H9 (cell line): Measurements from ENCODE around the gene ADCY1. TPM values are rescaled to one million over a fixed set of nuclear protein-coding genes. Genes with fewer than 3 reads are reported as not detected.

ENCODE experiments used
- DNase-seq: peaks from one replicate; pipeline ENCODE4 v3.0.0-alpha.2; 2017
- H2AFZ ChIP-seq: one replicate; pipeline ENCODE4 v1.6.1; 2013; ENCODE audit warnings: mild to moderate bottlenecking, low read length, control low read depth, moderate library complexity
- H2AK5ac ChIP-seq: 2 replicates; pipeline ENCODE4 v1.6.1; 2013; ENCODE audit warnings: low read length, control low read depth, mixed read lengths; ENCODE audit not compliant: insufficient read length
- H2BK120ac ChIP-seq: one replicate; pipeline ENCODE4 v1.6.1; 2013; ENCODE audit warnings: low read depth, mild to moderate bottlenecking, low read length, control low read depth, inconsistent platforms; ENCODE audit not compliant: poor library complexity, severe bottlenecking
- H2BK12ac ChIP-seq: 2 replicates; pipeline ENCODE4 v1.6.1; 2013; ENCODE audit warnings: low read length, control low read depth, mixed read lengths, low read depth; ENCODE audit not compliant: insufficient read length
- H2BK15ac ChIP-seq: 2 replicates; pipeline ENCODE4 v1.6.1; 2013; ENCODE audit warnings: low read depth, low read length, control low read depth
- H2BK20ac ChIP-seq: one replicate; pipeline ENCODE4 v1.6.1; 2013; ENCODE audit warnings: low read depth, mild to moderate bottlenecking, low read length, control low read depth, inconsistent platforms; ENCODE audit not compliant: poor library complexity, severe bottlenecking
- H2BK5ac ChIP-seq: 2 replicates; pipeline ENCODE4 v1.6.1; 2013; ENCODE audit warnings: low read length, control low read depth, mixed read lengths; ENCODE audit not compliant: insufficient read length
- H3K14ac ChIP-seq: 2 replicates; pipeline ENCODE4 v1.6.1; 2013; ENCODE audit warnings: low read length, control low read depth; ENCODE audit not compliant: insufficient read depth
- H3K18ac ChIP-seq: 2 replicates; pipeline ENCODE4 v1.6.1; 2013; ENCODE audit warnings: low read depth, mild to moderate bottlenecking, mixed read lengths, low read length, control low read depth; ENCODE audit not compliant: insufficient read length
- H3K23ac ChIP-seq: 2 replicates; pipeline ENCODE4 v1.6.1; 2013; ENCODE audit warnings: low read length, control low read depth, mixed read lengths, low read depth; ENCODE audit not compliant: insufficient read length
- H3K23me2 ChIP-seq: 2 replicates; pipeline ENCODE4 v1.6.1; 2013; ENCODE audit warnings: low read depth, mild to moderate bottlenecking, mixed read lengths, low read length, control low read depth; ENCODE audit not compliant: insufficient read length, poor library complexity, severe bottlenecking
- H3K27ac ChIP-seq: 2 replicates; pipeline ENCODE4 v1.5.1; 2013; ENCODE audit warnings: low read length, control low read depth, mixed read lengths, low read depth; ENCODE audit not compliant: insufficient read length
- H3K27me3 ChIP-seq: 2 replicates; pipeline ENCODE4 v1.6.1; 2013; ENCODE audit warnings: low read length, control low read depth, inconsistent platforms; ENCODE audit not compliant: insufficient read depth
- H3K4ac ChIP-seq: 2 replicates; pipeline ENCODE4 v1.6.1; 2013; ENCODE audit warnings: low read depth, mild to moderate bottlenecking, control low read depth, inconsistent platforms, low read length, moderate library complexity
- H3K4me1 ChIP-seq: 2 replicates; pipeline ENCODE4 v1.6.1; 2013; ENCODE audit warnings: low read length, control low read depth, inconsistent platforms; ENCODE audit not compliant: insufficient read depth
- H3K4me2 ChIP-seq: 2 replicates; pipeline ENCODE4 v1.6.1; 2013; ENCODE audit warnings: low read length, control low read depth, mixed read lengths; ENCODE audit not compliant: insufficient read length, insufficient read depth
- H3K56ac ChIP-seq: 2 replicates; pipeline ENCODE4 v1.6.1; 2013; ENCODE audit warnings: low read depth, mild to moderate bottlenecking, mixed read lengths, low read length, control low read depth; ENCODE audit not compliant: insufficient read length
- H3K79me1 ChIP-seq: 2 replicates; pipeline ENCODE4 v1.6.1; 2013; ENCODE audit warnings: low read depth, mild to moderate bottlenecking, moderate library complexity, low read length, control low read depth, inconsistent platforms; ENCODE audit not compliant: insufficient read depth, poor library complexity, severe bottlenecking
- H3K79me2 ChIP-seq: 2 replicates; pipeline ENCODE4 v1.6.1; 2013; ENCODE audit warnings: low read length, control low read depth, inconsistent platforms; ENCODE audit not compliant: insufficient read depth
- H3K9ac ChIP-seq: 2 replicates; pipeline ENCODE4 v1.6.1; 2013; ENCODE audit warnings: low read length, control low read depth, mixed read lengths; ENCODE audit not compliant: insufficient read length; ENCODE audit errors: extremely low read depth
- H3K9me3 ChIP-seq: one replicate; pipeline ENCODE4 v1.6.1; 2013; ENCODE audit warnings: low read depth, low read length, inconsistent platforms; ENCODE audit not compliant: control insufficient read depth
- H3T11ph ChIP-seq: one replicate; pipeline ENCODE4 v1.6.1; 2013; ENCODE audit warnings: mild to moderate bottlenecking, low read length, control low read depth, inconsistent platforms
- H4K20me1 ChIP-seq: one replicate; pipeline ENCODE4 v1.6.1; 2013; ENCODE audit not compliant: control insufficient read depth, insufficient read length, insufficient read depth
- H4K5ac ChIP-seq: 2 replicates; pipeline ENCODE4 v1.6.1; 2013; ENCODE audit warnings: low read depth, mild to moderate bottlenecking, mixed read lengths, low read length, control low read depth; ENCODE audit not compliant: insufficient read length
- H4K8ac ChIP-seq: replicated peaks from 2 replicates; pipeline ENCODE4 v1.6.1; 2013; ENCODE audit warnings: low read length, control low read depth, mixed read lengths, low read depth; ENCODE audit not compliant: insufficient read length
- H4K91ac ChIP-seq: 2 replicates; pipeline ENCODE4 v1.6.1; 2013; ENCODE audit warnings: low read depth, mild to moderate bottlenecking, moderate library complexity, mixed read lengths, low read length, control low read depth; ENCODE audit not compliant: insufficient read length
- H3K27ac Mint-ChIP-seq, 3 experiments: 2 replicates in 2 of 3; 3 replicates in 1 of 3; pipeline ENCODE4 v1.8.0; 2020 to 2021; ENCODE audit warnings: mixed read lengths in 3 of 3, mild to moderate bottlenecking in 1 of 3, moderate library complexity in 1 of 3
- H3K27me3 Mint-ChIP-seq: 2 replicates; pipeline ENCODE4 v1.8.0; 2021; ENCODE audit warnings: low read depth, mild to moderate bottlenecking, moderate library complexity, mixed read lengths
- H3K36me3 Mint-ChIP-seq, 3 experiments: 2 replicates in 2 of 3; 3 replicates in 1 of 3; pipeline ENCODE4 v1.8.0; 2020 to 2021; ENCODE audit warnings: low read depth in 3 of 3, mixed read lengths in 3 of 3; ENCODE audit not compliant: insufficient read depth in 1 of 3
- H3K4me1 Mint-ChIP-seq, 2 experiments: 2 replicates each; pipeline ENCODE4 v1.8.0; 2020; ENCODE audit warnings: mixed read lengths in 2 of 2
- H3K4me3 Mint-ChIP-seq, 2 experiments: 2 replicates in 1 of 2; 3 replicates in 1 of 2; pipeline ENCODE4 v1.8.0; 2020 to 2021; ENCODE audit warnings: mild to moderate bottlenecking in 2 of 2, mixed read lengths in 2 of 2, moderate library complexity in 1 of 2
- H3K9me3 Mint-ChIP-seq, 2 experiments: 2 replicates in 1 of 2; 3 replicates in 1 of 2; pipeline ENCODE4 v1.8.0; 2020; ENCODE audit warnings: mild to moderate bottlenecking in 2 of 2, mixed read lengths in 2 of 2, moderate library complexity in 1 of 2
- CTCF ChIP-seq: fragments of 200-600 bp; sonication (generic); conservative IDR thresholded peaks from 3 replicates; pipeline ENCODE4 v1.8.0; 2021; ENCODE audit warnings: antibody characterized with exemption, mild to moderate bottlenecking
- whole genome bisulfite sequencing: extraction: QIAGEN DNeasy Blood & Tissue Kit; methylation state at CpG from one replicate; pipeline ENCODE4 v1.1.7; 2013; ENCODE audit warnings: missing lambda C conversion rate, low lambda C conversion rate, mixed read lengths; ENCODE audit not compliant: insufficient read length; ENCODE audit errors: extremely low coverage; 5-methylcytosine and 5-hydroxymethylcytosine counted together
- total RNA-seq: library from RNA; stranded (reverse); gene quantifications from 2 replicates; pipeline ENCODE4 v1.2.1, GENCODE V29; 2021

Gene ADCY1
- total RNA-seq, 1 experiment from 2014 or later, result 21.6 TPM

- no CpG with 5 or more reads among the region's 4 CpGs for WGBS
These were observed 79.2 kb downstream of the ADCY1 start for GRCh38 chr7:45653209-45653907.

More at GRCh38 chr7:45653209-45653907, 79.2 kb downstream of the ADCY1 start:
- H2BK20ac ChIP-seq, result no peak overlapping the region
- H3T11ph ChIP-seq, result no peak overlapping the region
- H3K23ac ChIP-seq, result no peak overlapping the region
- no peak overlapping the region for H2BK5ac ChIP-seq
- H3K9me3 ChIP-seq, result no peaks in the 10 kb centered on the region
- peaks cover 4 to 23% (median 6%) of the 10 kb centered on the region in 3 experiments; a peak in 6 of 7 replicates for H3K36me3 Mint-ChIP-seq
- H4K20me1 ChIP-seq, result no peaks in the 10 kb centered on the region
- no peak overlapping the region for H3K4ac ChIP-seq
- no peak overlapping the region for H4K8ac ChIP-seq
- H3K27me3 Mint-ChIP-seq, result no peaks in the 10 kb centered on the region
- H3K79me2 ChIP-seq, result no peaks in the 10 kb centered on the region
- DNase-seq, result no peak
- H2BK15ac ChIP-seq, result no peak overlapping the region
- no peak overlapping the region for H3K18ac ChIP-seq
- no peak overlapping the region for H2BK12ac ChIP-seq
- H4K5ac ChIP-seq, result no peak overlapping the region
- no peak overlapping the region for H2AK5ac ChIP-seq
- no peak overlapping the region for H3K27ac ChIP-seq
- H3K56ac ChIP-seq, result no peak overlapping the region
- no peak overlapping the region for H3K27ac Mint-ChIP-seq
- no peaks in the 10 kb centered on the region for H3K4me1 ChIP-seq
- H2BK120ac ChIP-seq, result no peak overlapping the region
- H3K79me1 ChIP-seq, result no peaks in the 10 kb centered on the region
- no peak overlapping the region for H3K14ac ChIP-seq
- H3K9ac ChIP-seq, result no peak overlapping the region
- no peaks in the 10 kb centered on the region for H3K23me2 ChIP-seq
- no peak overlapping the region for H2AFZ ChIP-seq
- no peaks in the 10 kb centered on the region for H3K27me3 ChIP-seq
- TF ChIP-seq CTCF, result no peak
- H3K4me3 Mint-ChIP-seq, result no peak overlapping the region
- H3K9me3 Mint-ChIP-seq, result no peaks in the 10 kb centered on the region; a peak in 1 of 5 replicates
- no peak overlapping the region for H3K4me2 ChIP-seq
- 0 out of 4 replicates have a peak, but pooled peaks cover 0 to 4% of the 10 kb centered on the region in 2 experiments for H3K4me1 Mint-ChIP-seq
- no peak overlapping the region for H4K91ac ChIP-seq
